HepG2 (cell line): Measurements from ENCODE around the gene RASL10A. TPM values are rescaled to one million over a fixed set of nuclear protein-coding genes. Genes with fewer than 3 reads are reported as not detected.
A peak's percentile ranks its signal among the peaks of the same experiment; 100 is the strongest.

ENCODE experiments used
- ATAC-seq: fragments of 200-7000 bp; cut with Tn5 transposase; 3 replicates; pipeline ENCODE4 v1.9.1; 2020; ENCODE audit warnings: mild to moderate bottlenecking, moderate library complexity
- BruUV-seq: library from RNA; stranded (reverse); fragments of 400-500 nt; replicated peaks from 2 replicates; lab custom pipeline; 2021; lab: Mats Ljungman, UMichigan
- CTCF ChIA-PET: fragments of 300-600 bp; formaldehyde crosslinking; extraction: SDS; loops from one replicate; lab custom pipeline; 2021; ENCODE audit warnings: low total read pairs, inconsistent platforms, low intra/inter-chr PET ratio; lab: Yijun Ruan, JAX
- POLR2A ChIA-PET: fragments of 350-600 bp; sonication (Branson Sonifier 250); formaldehyde crosslinking; loops from one replicate; lab custom pipeline; 2020; ENCODE audit warnings: antibody characterized with exemption, inconsistent platforms; lab: Yijun Ruan, JAX
- DNase-seq: peaks from one replicate; pipeline ENCODE4 v3.0.0-alpha.2; 2015; ENCODE audit warnings: low spot score
- FAIRE-seq: peaks from 3 replicates; lab custom pipeline; 2011; peaks lifted over from hg19 to GRCh38; lab: Jason Lieb, UNC
- H2AFZ ChIP-seq: one replicate; pipeline ENCODE4 v1.6.1; 2011; ENCODE audit warnings: low read length, inconsistent platforms
- H3K27ac ChIP-seq: fragments of 300-600 bp; 3 replicates; pipeline ENCODE4 v1.8.0; 2011; ENCODE audit warnings: mixed run types, mild to moderate bottlenecking, mixed read lengths, low read length, inconsistent platforms; ENCODE audit not compliant: insufficient read depth; ENCODE audit errors: extremely low read length
- H3K27me3 ChIP-seq, 2 experiments: fragments of 200-600 bp in 1 of 2; 2 replicates in 1 of 2; 3 replicates in 1 of 2; pipeline versions ENCODE4 v1.6.0 to v1.8.0; 2011; ENCODE audit warnings: low read length in 2 of 2, mild to moderate bottlenecking in 2 of 2, moderate library complexity in 2 of 2, inconsistent platforms in 1 of 2; ENCODE audit not compliant: insufficient read depth in 2 of 2, control insufficient read depth in 1 of 2
- H3K36me3 ChIP-seq, 2 experiments: fragments of 200-600 bp in 1 of 2; replicated peaks in 1 of 2; 2 replicates in 1 of 2; 3 replicates in 1 of 2; pipeline versions ENCODE4 v1.5.1 to v1.8.0; 2011; ENCODE audit warnings: low read length in 2 of 2, inconsistent platforms in 1 of 2; ENCODE audit not compliant: insufficient read depth in 2 of 2, control insufficient read depth in 1 of 2
- H3K4me1 ChIP-seq: 2 replicates; pipeline ENCODE4 v1.5.1; 2012; ENCODE audit warnings: low read length, inconsistent platforms; ENCODE audit not compliant: insufficient read depth
- H3K4me2 ChIP-seq: 2 replicates; pipeline ENCODE4 v1.6.0; 2011; ENCODE audit warnings: low read depth, low read length, inconsistent platforms
- H3K4me3 ChIP-seq, 3 experiments: fragments of 200-600 bp in 1 of 3; sonication (generic), shearing (Covaris generic) in 1 of 3; replicated peaks in 1 of 3; 2 replicates each; pipeline ENCODE4 v1.5.1; 2011 to 2016; ENCODE audit warnings: low read length in 3 of 3, inconsistent platforms in 2 of 3, low read depth in 2 of 3, mild to moderate bottlenecking in 2 of 3, control low read depth in 1 of 3, mixed read lengths in 1 of 3; ENCODE audit not compliant: insufficient read depth in 1 of 3
- H3K79me2 ChIP-seq: one replicate; pipeline ENCODE4 v1.6.1; 2011; ENCODE audit warnings: low read length, inconsistent platforms; ENCODE audit not compliant: insufficient read depth
- H3K9ac ChIP-seq: 2 replicates; pipeline ENCODE4 v1.6.0; 2011; ENCODE audit warnings: mild to moderate bottlenecking, low read depth, low read length, inconsistent platforms; ENCODE audit not compliant: insufficient read depth
- H3K9me3 ChIP-seq: 2 replicates; pipeline ENCODE4 v1.5.1; 2012; ENCODE audit warnings: mild to moderate bottlenecking, low read length
- H4K20me1 ChIP-seq: 2 replicates; pipeline ENCODE4 v1.6.0; 2011; ENCODE audit warnings: inconsistent platforms, mild to moderate bottlenecking, low read length, moderate library complexity; ENCODE audit not compliant: insufficient read depth
- ASH2L ChIP-seq: fragments of 300-600, 200-600 bp; sonication (generic); IDR thresholded peaks from 2 replicates; pipeline ENCODE4 v1.7.0; 2017; ENCODE audit warnings: low read depth, mild to moderate bottlenecking, moderate library complexity, mixed read lengths, low read length; ENCODE audit not compliant: insufficient read length
- FOXA1 ChIP-seq, 2 experiments: fragments of 450-650 bp in 1 of 2; sonication (generic) in 1 of 2; formaldehyde crosslinking in 1 of 2; IDR thresholded peaks; 2 replicates each; pipeline versions ENCODE4 v1.4.0 to v1.6.1; 2016 to 2020; ENCODE audit warnings: missing genetic modification reagents in 1 of 2
- GZF1 ChIP-seq: sonication (generic); formaldehyde crosslinking; IDR thresholded peaks from 2 replicates; pipeline ENCODE4 v1.5.1; 2020; ENCODE audit warnings: mild to moderate bottlenecking, missing genetic modification reagents
- HNF4A ChIP-seq: sonication (generic); formaldehyde crosslinking; IDR thresholded peaks from 2 replicates; pipeline ENCODE4 v1.4.0; 2020; ENCODE audit warnings: missing genetic modification reagents
- IRF9 ChIP-seq: sonication (generic); formaldehyde crosslinking; IDR thresholded peaks from 2 replicates; pipeline ENCODE4 v1.8.0; 2022; ENCODE audit warnings: missing genetic modification reagents, mild to moderate bottlenecking, borderline replicate concordance
- KLF16 ChIP-seq, 2 experiments: sonication (generic) in 1 of 2; formaldehyde crosslinking in 1 of 2; IDR thresholded peaks; 2 replicates each; pipeline versions ENCODE4 v1.6.1 to v1.8.0; 2016 to 2023; ENCODE audit warnings: missing genetic modification reagents in 2 of 2, missing compliant biosample characterization in 1 of 2
- MYPOP ChIP-seq: sonication (generic); formaldehyde crosslinking; IDR thresholded peaks from 2 replicates; pipeline ENCODE4 v1.8.1; 2023; ENCODE audit warnings: mild to moderate bottlenecking, moderate library complexity, missing genetic modification reagents
- NFE2L2 ChIP-seq: fragments of 150-350 bp; IDR thresholded peaks from 2 replicates; pipeline ENCODE4 v1.6.1; 2014; ENCODE audit warnings: low read length
- NR1H2 ChIP-seq: sonication (generic); formaldehyde crosslinking; IDR thresholded peaks from 2 replicates; pipeline ENCODE4 v1.8.1; 2022; ENCODE audit warnings: low read depth, missing genetic modification reagents, borderline replicate concordance
- PHF20 ChIP-seq: sonication (generic); formaldehyde crosslinking; IDR thresholded peaks from 2 replicates; pipeline ENCODE4 v1.5.0; 2020; ENCODE audit warnings: mild to moderate bottlenecking, missing genetic modification reagents
- SALL1 ChIP-seq: sonication (generic); formaldehyde crosslinking; IDR thresholded peaks from 2 replicates; pipeline ENCODE4 v1.8.0; 2022; ENCODE audit warnings: mild to moderate bottlenecking, missing genetic modification reagents
- SMARCE1 ChIP-seq: fragments of 450-650 bp; IDR thresholded peaks from 2 replicates; pipeline ENCODE4 v1.6.1; 2017; ENCODE audit warnings: borderline replicate concordance
- STAG1 ChIP-seq: sonication (generic); formaldehyde crosslinking; IDR thresholded peaks from 2 replicates; pipeline ENCODE4 v1.4.0; 2020; ENCODE audit warnings: missing genetic modification reagents
- SUZ12 ChIP-seq: fragments of 150-350 bp; IDR thresholded peaks from 2 replicates; pipeline ENCODE4 v1.6.1; 2014; ENCODE audit warnings: low read depth, low read length
- THAP11 ChIP-seq: IDR thresholded peaks from 2 replicates; pipeline ENCODE4 v1.6.1; 2016; ENCODE audit warnings: missing biosample characterization, missing genetic modification reagents
- ZBTB34 ChIP-seq: sonication (generic); formaldehyde crosslinking; IDR thresholded peaks from 2 replicates; pipeline ENCODE4 v1.8.0; 2022; ENCODE audit warnings: mild to moderate bottlenecking, missing genetic modification reagents
- ZBTB7B ChIP-seq: sonication (generic); formaldehyde crosslinking; IDR thresholded peaks from 2 replicates; pipeline ENCODE4 v1.4.0; 2020; ENCODE audit warnings: missing genetic modification reagents
- ZNF232 ChIP-seq: sonication (generic); formaldehyde crosslinking; IDR thresholded peaks from 2 replicates; pipeline ENCODE4 v1.4.0; 2020; ENCODE audit warnings: missing genetic modification reagents, borderline replicate concordance
- ZNF30 ChIP-seq: sonication (generic); formaldehyde crosslinking; IDR thresholded peaks from 2 replicates; pipeline ENCODE4 v1.5.0; 2020; ENCODE audit warnings: mild to moderate bottlenecking, missing genetic modification reagents
- ZNF333 ChIP-seq: sonication (generic); formaldehyde crosslinking; IDR thresholded peaks from 2 replicates; pipeline ENCODE4 v1.4.0; 2020; ENCODE audit warnings: mild to moderate bottlenecking, missing genetic modification reagents, borderline replicate concordance
- ZNF484 ChIP-seq: sonication (generic); formaldehyde crosslinking; IDR thresholded peaks from 2 replicates; pipeline ENCODE4 v1.5.1; 2020; ENCODE audit warnings: mild to moderate bottlenecking, low read depth, missing genetic modification reagents, borderline replicate concordance
- ZNF563 ChIP-seq: sonication (generic); formaldehyde crosslinking; IDR thresholded peaks from 2 replicates; pipeline ENCODE4 v1.8.0; 2022; ENCODE audit warnings: mild to moderate bottlenecking, moderate library complexity, missing genetic modification reagents
- ZNF598 ChIP-seq: sonication (generic); formaldehyde crosslinking; IDR thresholded peaks from 2 replicates; pipeline ENCODE4 v1.5.1; 2020; ENCODE audit warnings: mild to moderate bottlenecking, missing genetic modification reagents, borderline replicate concordance
- ZNF891 ChIP-seq: sonication (generic); formaldehyde crosslinking; IDR thresholded peaks from 2 replicates; pipeline ENCODE4 v1.5.0; 2020; ENCODE audit warnings: mild to moderate bottlenecking, missing genetic modification reagents
- WGBS: methylation state at CpG from one replicate; pipeline ENCODE4 v1.1.6; 2017; ENCODE audit warnings: low lambda C conversion rate; 5-methylcytosine and 5-hydroxymethylcytosine counted together
- in situ Hi-C: cut with HindIII; loops from 2 replicates; pipeline ENCODE4 v1.10.0; 2017; ENCODE audit warnings: low pct_unique_long_range_greater_than_20kb; ENCODE audit not compliant: extremely low pct_ligation_motif_present
- intact Hi-C: fragments of 100-400 bp; cut with micrococcal nuclease; formaldehyde crosslinking; loops from one replicate; pipeline ENCODE4 v1.10.0; 2022; ENCODE audit not compliant: unreplicated experiment
- polyA plus RNA-seq, 8 experiments: library from polyadenylated mRNA; depleted of rRNA in 3 of 8; stranded (reverse) in 7 of 8; unstranded in 1 of 8; fragments of >200 nt; fragmentation: Illumina TruSeq in 4 of 8; extraction: Trizol in 4 of 8; gene quantifications; 2 replicates each; pipeline versions ENCODE4 v1.2.1 to v1.2.3, GENCODE V29; 2011 to 2016; ENCODE audit warnings: low read depth in 4 of 8, missing spikeins in 1 of 8, mixed read lengths in 1 of 8; ENCODE audit not compliant: insufficient read depth in 1 of 8
- total RNA-seq, 5 experiments: library from RNA; depleted of rRNA; stranded (reverse); fragments of >200 nt; fragmentation: Illumina TruSeq; extraction: Trizol; gene quantifications; 2 replicates each; pipeline ENCODE4 v1.2.3, GENCODE V29; 2016; ENCODE audit warnings: low read depth in 1 of 5

The RASL10A gene
- total and polyA plus RNA-seq, 2 of the 13 experiments (the other 11 are each of a cell fraction or from before 2014, with no cell fraction given), result 0.05 to 0.22 TPM

- Histone ChIP-seq H4K20me1 (no peaks in the 10 kb centered on the region), H3K9me3 (no peaks in the 10 kb centered on the region), H3K9ac (peak overlapping the region; percentile 38; the same call in 1 of the 2 replicates), H3K4me3 (no peak overlapping the region; a peak in 1 of 6 replicates), H3K4me2 (peak overlapping the region; percentile 56), H3K79me2 (no peaks in the 10 kb centered on the region), H3K27ac (peak overlapping the region; percentile 54), H3K36me3 (peaks cover 18 to 43% of the 10 kb centered on the region in 2 experiments; a peak in 4 of 5 replicates), H3K27me3 (no peaks in the 10 kb centered on the region), H3K4me1 (peaks cover 32% of the 10 kb centered on the region), H2AFZ (no peak overlapping the region)
- intact Hi-C loops, result no loop called here
- DNase-seq (peak; percentile 44), FAIRE-seq (no peak), ATAC-seq (no peak; the same call in 1 of the 3 replicates)
- 37% methylated on average over 6 of the region's 6 CpGs for WGBS
- POLR2A ChIA-PET, result interaction anchor here (0.8 to 1.0 kb wide), 2 partner anchors 41 to 211 kb away, joined by 3 to 4 read pairs; partner anchors contain the start of gene THOC5
- in situ Hi-C loops, result no loop called here
- BruUV-seq, result no TSS peak
- CTCF ChIA-PET, result no interaction called here
- TF ChIP-seq HNF4A (CRISPR knock-in tag) (0 out of 2 replicates have a peak, but pooled peaks have one; percentile 21), MYPOP (no peak), KLF16 (CRISPR knock-in tag; IDR thresholded peaks at IDR 0.05) (no peak), ZNF30 (no peak), STAG1 (no peak), ZBTB7B (CRISPR knock-in tag) (no peak), PHF20 (CRISPR knock-in tag) (no peak), FOXA1 (IDR thresholded peaks at IDR 0.05) (no peak), FOXA1 (CRISPR knock-in tag; IDR thresholded peaks at IDR 0.05) (no peak), ZNF333 (CRISPR knock-in tag) (no peak), ZNF484 (no peak), THAP11 (no peak), SALL1 (CRISPR knock-in tag) (0 out of 2 replicates have a peak, but pooled peaks have one; percentile 2), GZF1 (no peak), ASH2L (no peak), SUZ12 (no peak), ZNF232 (CRISPR knock-in tag) (0 out of 2 replicates have a peak, but pooled peaks have one; percentile 26), NR1H2 (CRISPR knock-in tag) (no peak), ZBTB34 (CRISPR knock-in tag) (no peak), NFE2L2 (no peak), ZNF891 (CRISPR knock-in tag) (no peak), ZNF598 (CRISPR knock-in tag) (0 out of 2 replicates have a peak, but pooled peaks have one; percentile 36), ZNF563 (no peak), SMARCE1 (no peak), IRF9 (CRISPR knock-in tag) (peak; percentile 24; the same call in 1 of the 2 replicates)
Observed at GRCh38 chr22:29342177-29342576, 26.7 kb upstream of the RASL10A start.
